AG09309 (cell line): ENCODE measurements around the gene PTPRN2.

ENCODE experiments used
- DNase-seq: peaks from one replicate; pipeline ENCODE4 v3.0.0-alpha.2; 2010; ENCODE audit warnings: low read depth
- H3K4me3 ChIP-seq: 2 replicates; pipeline ENCODE4 v1.5.1; 2011; ENCODE audit warnings: mild to moderate bottlenecking, low read depth, low read length, moderate library complexity; ENCODE audit not compliant: control insufficient read depth
- CTCF ChIP-seq: IDR thresholded peaks from 2 replicates; pipeline ENCODE4 v1.5.1; 2011; ENCODE audit warnings: mild to moderate bottlenecking, low read depth, low read length, inconsistent platforms; ENCODE audit not compliant: insufficient read depth, control insufficient read depth; ENCODE audit errors: missing control alignments

PTPRN2 gene

GRCh38 chr7:158395780-158396278 is 191.8 kb downstream of the PTPRN2 start:
- no peak for TF ChIP-seq CTCF
- DNase-seq: no peak
- no peak overlapping the region for H3K4me3 ChIP-seq

GRCh38 chr7:158395349-158395748 is 192.3 kb downstream of the PTPRN2 start:
- no peak for DNase-seq
- no peak overlapping the region for H3K4me3 ChIP-seq
- TF ChIP-seq CTCF: no peak

- no peak for DNase-seq
- TF ChIP-seq CTCF: peak; percentile 30
- no peak overlapping the region for H3K4me3 ChIP-seq
These were observed 192.7 kb downstream of the PTPRN2 start for GRCh38 chr7:158394936-158395335.

- H3K4me3 ChIP-seq: no peak overlapping the region
- no peak for TF ChIP-seq CTCF
- DNase-seq: no peak
These were observed 193.5 kb downstream of the PTPRN2 start for GRCh38 chr7:158393926-158394625.

GRCh38 chr7:158392251-158392650 is 195.4 kb downstream of the PTPRN2 start:
- no peak overlapping the region for H3K4me3 ChIP-seq
- TF ChIP-seq CTCF: no peak
- DNase-seq: no peak

GRCh38 chr7:158391541-158391940 is 196.1 kb downstream of the PTPRN2 start:
- no peak for DNase-seq
- no peak overlapping the region for H3K4me3 ChIP-seq
- TF ChIP-seq CTCF: no peak
